Chondrocyte (in vitro differentiated cells): Measurements from ENCODE around the gene SNX32. TPM values are rescaled to one million over a fixed set of nuclear protein-coding genes. Genes with fewer than 3 reads are reported as not detected.

Experiments
- DNase-seq: peaks from one replicate; pipeline ENCODE4 v3.0.0; 2021; ENCODE audit warnings: mixed read lengths, low spot score
- H3K27ac Mint-ChIP-seq: one replicate; pipeline ENCODE4 v1.8.0; 2021; ENCODE audit warnings: mild to moderate bottlenecking, moderate library complexity, mixed read lengths; ENCODE audit not compliant: unreplicated experiment
- H3K27me3 Mint-ChIP-seq: 2 replicates; pipeline ENCODE4 v1.8.0; 2021; ENCODE audit warnings: low read depth, mixed read lengths
- H3K36me3 Mint-ChIP-seq: 2 replicates; pipeline ENCODE4 v1.8.0; 2021; ENCODE audit warnings: low read depth, mixed read lengths
- H3K4me1 Mint-ChIP-seq: 2 replicates; pipeline ENCODE4 v1.8.0; 2021; ENCODE audit warnings: low read depth, mild to moderate bottlenecking, mixed read lengths
- H3K4me3 Mint-ChIP-seq: one replicate; pipeline ENCODE4 v1.8.0; 2021; ENCODE audit warnings: mild to moderate bottlenecking, moderate library complexity, mixed read lengths; ENCODE audit not compliant: unreplicated experiment
- H3K9me3 Mint-ChIP-seq: 2 replicates; pipeline ENCODE4 v1.8.0; 2021; ENCODE audit warnings: low read depth, mixed read lengths
- total RNA-seq: library from RNA; stranded (reverse); gene quantifications from 3 replicates; pipeline ENCODE4 v1.2.1, GENCODE V29; 2021
- TF ChIP-seq, protein P1 (sequence below): fragments of 200-600 bp; sonication (generic); IDR thresholded peaks from 2 replicates; pipeline ENCODE4 v1.5.0; 2021; ENCODE audit warnings: antibody characterized with exemption, mild to moderate bottlenecking, moderate library complexity

The SNX32 gene
- total RNA-seq, 1 donor from 2014 or later, result 0.80 TPM

DNA sequence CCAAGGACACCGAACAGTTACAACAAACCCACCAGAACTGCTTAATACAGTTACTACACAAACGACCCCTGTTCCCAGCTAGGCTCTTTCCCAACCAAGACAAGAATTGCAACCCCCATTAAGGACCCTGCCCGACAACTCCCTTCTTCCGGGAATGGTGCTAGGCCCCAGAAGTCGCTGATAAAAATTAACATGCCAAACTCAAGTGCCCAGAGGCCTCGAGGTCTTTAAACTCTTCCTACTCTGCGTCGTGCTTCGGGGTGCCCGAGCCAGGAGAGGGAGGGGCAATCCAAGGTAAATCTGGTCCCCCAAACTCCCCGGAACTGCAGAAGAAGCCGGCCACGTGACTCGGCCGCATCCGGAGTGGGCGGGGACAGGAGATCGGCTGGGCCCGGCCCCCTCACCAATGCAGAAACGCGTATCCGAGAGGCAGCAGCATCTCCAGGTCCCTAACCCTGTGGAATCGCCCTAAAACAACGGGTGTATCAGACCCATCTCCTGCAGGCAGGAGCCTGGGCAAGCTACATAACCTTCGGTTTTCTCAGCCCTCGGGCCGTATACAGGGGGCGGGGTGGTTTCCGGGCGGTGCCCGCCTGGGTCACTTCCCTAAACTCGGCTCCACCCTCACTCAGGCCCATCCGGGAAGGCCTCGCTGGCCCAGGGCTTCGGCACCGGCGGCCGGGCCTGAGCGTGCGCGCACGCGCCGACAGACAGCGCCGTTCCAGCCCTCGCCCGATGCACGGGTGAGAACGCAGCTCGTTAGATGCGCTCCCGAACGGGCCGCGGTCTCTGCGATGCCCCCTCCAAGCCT is 23.1 kb downstream of the SNX32 start:
- Mint-ChIP-seq H3K4me3 (peak overlapping the region; percentile 97), H3K36me3 (peaks cover 38% of the 10 kb centered on the region), H3K4me1 (peaks cover 57% of the 10 kb centered on the region), H3K27me3 (no peaks in the 10 kb centered on the region), H3K27ac (peak overlapping the region; percentile 88), H3K9me3 (no peaks in the 10 kb centered on the region)
- TF ChIP-seq, protein P1, sequence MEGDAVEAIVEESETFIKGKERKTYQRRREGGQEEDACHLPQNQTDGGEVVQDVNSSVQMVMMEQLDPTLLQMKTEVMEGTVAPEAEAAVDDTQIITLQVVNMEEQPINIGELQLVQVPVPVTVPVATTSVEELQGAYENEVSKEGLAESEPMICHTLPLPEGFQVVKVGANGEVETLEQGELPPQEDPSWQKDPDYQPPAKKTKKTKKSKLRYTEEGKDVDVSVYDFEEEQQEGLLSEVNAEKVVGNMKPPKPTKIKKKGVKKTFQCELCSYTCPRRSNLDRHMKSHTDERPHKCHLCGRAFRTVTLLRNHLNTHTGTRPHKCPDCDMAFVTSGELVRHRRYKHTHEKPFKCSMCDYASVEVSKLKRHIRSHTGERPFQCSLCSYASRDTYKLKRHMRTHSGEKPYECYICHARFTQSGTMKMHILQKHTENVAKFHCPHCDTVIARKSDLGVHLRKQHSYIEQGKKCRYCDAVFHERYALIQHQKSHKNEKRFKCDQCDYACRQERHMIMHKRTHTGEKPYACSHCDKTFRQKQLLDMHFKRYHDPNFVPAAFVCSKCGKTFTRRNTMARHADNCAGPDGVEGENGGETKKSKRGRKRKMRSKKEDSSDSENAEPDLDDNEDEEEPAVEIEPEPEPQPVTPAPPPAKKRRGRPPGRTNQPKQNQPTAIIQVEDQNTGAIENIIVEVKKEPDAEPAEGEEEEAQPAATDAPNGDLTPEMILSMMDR, result no peak
- DNase-seq, result peak; percentile 95

DNA sequence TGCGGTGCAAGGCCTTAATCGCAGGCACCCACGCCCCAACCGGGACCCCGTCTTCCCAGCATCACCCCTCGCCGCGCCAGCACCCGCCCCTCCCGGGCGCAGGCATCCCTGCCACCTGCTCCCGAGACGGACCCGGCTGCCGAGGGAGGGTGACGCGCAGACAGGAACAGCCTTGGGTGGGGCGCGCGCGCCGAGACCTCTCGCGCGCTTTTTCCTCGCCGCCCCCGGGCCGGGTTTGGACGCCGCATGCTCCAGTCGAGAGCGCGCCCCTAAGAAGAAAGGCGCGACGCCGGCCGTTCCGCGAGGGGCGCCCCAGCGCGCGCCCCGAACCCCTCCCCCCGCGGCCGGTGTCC is 23.7 kb downstream of the SNX32 start:
- peak overlapping the region; percentile 97 for H3K4me3 Mint-ChIP-seq
- H3K27ac Mint-ChIP-seq, result peak overlapping the region; percentile 63
- H3K9me3 Mint-ChIP-seq, result no peaks in the 10 kb centered on the region
- peak; percentile 91 for DNase-seq
- no peaks in the 10 kb centered on the region for H3K27me3 Mint-ChIP-seq
- TF ChIP-seq, protein P1, result peak; percentile 25
- H3K36me3 Mint-ChIP-seq, result peaks cover 34% of the 10 kb centered on the region
- H3K4me1 Mint-ChIP-seq, result peaks cover 62% of the 10 kb centered on the region

DNA sequence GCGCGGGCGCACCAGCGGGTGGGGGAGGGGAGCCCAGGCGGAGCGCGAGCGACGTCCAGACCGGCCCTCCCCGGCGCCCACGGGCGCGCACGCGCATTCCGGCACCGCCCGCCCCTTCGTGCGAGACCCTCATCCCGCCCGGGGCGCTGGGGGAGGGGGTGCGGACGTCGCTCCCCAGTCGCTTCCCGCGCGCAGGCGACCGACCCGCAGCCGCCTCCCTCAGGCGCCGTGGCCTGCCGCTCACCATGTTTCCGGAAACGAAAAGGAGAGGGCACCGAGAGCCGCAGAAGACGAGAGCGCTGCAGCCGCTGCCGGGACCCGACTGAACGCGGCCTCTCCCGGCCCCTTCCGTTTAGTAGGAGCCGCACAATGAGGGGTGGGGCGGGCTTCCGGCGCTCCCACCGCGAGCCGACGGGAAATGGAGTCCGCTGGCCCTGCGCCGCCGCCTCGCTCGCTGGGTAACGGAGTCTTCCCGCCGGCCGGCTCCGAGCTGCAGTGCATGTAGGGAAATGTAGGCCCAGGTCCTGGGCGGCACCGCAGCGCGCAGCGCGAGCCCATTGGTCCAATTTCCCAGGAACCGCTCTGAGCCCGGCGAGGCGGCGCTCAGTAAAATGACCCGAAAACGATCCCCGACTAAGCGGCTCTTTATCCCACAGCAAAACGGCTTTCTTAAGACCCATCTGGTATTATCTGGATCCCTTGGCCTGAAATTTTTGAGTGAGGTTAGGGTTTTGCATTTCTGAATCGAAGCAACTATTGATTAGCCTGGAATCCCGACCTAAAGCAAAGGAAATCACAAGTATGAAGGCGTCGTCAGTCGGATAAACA is 24.3 kb downstream of the SNX32 start, which contains the start of gene CFL1:
TSS of gene CFL1 (minus strand) at position 328 of the 828 bp plus-strand sequence. CDS start at position 247, 81 bp downstream.
- DNase-seq, result peak; percentile 100
- TF ChIP-seq, protein P1, result no peak
- H3K9me3 Mint-ChIP-seq, result no peaks in the 10 kb centered on the region

DNA sequence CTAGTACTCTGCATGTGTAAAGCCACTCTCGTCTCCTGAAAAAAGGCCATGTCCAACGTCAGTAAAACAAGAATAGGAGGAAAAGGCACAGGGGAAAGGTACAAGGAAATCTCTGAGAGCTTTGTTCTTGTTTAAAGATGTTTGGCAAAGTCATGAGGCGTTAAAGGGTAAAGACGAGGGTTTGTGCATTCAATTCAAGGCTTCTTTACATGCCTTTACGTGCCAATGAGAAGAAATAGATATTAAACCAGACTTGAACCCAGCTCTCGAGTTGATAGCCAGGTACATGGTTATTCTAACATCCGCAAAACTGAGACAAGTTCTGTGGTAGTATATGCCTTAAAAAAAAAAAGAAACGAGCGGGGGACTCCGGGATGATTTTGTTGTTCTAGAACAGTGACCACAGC is 24.9 kb downstream of the SNX32 start:
- DNase-seq, result no peak
- Mint-ChIP-seq H3K4me3 (peak overlapping the region; percentile 82), H3K27ac (peak overlapping the region; percentile 96), H3K36me3 (peaks cover 37% of the 10 kb centered on the region), H3K9me3 (no peaks in the 10 kb centered on the region), H3K4me1 (peaks cover 67% of the 10 kb centered on the region), H3K27me3 (no peaks in the 10 kb centered on the region)
- TF ChIP-seq, protein P1, result no peak

More for the DNA sequence above, 24.3 kb downstream of the SNX32 start, which contains the start of gene CFL1:
- Mint-ChIP-seq H3K27me3 (no peaks in the 10 kb centered on the region), H3K27ac (peak within 1 kb of the TSS; percentile 96), H3K4me1 (peaks cover 68% of the 10 kb centered on the region), H3K4me3 (peak within 1 kb of the TSS; percentile 97), H3K36me3 (peaks cover 37% of the 10 kb centered on the region)
